Measurements from ENCODE around the gene ZRANB2.

The ZRANB2 gene

DNA sequence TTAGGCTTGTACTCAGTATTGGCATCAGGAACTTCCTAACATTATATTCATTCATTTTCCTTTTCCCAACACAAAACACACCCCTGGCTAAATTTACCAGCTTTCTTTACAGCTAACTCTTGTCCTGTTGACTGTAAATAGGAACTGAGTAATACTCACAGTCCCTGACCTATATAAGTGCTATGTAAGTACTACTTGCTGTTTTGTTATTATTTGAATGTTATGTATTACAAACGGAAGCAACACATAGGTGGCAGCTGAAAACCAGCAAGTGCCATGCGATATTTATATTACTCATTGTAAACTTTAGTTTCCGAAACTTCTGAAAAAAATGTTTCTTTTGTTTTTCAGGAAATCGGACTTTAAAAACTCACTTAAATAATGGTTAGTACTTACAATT is 54.7 kb downstream of the ZRANB2 start:
- DNase-seq (ENCODE audit: low spot score), result no peak
- in situ Hi-C loops (cut with MboI; ENCODE audit: low sequenced_read_pairs, unreplicated experiment), result loop anchor here (25.0 kb wide), 1 partner anchor 339 kb away; no protein-coding TSS in a partner anchor
- TF ChIP-seq, protein P1, sequence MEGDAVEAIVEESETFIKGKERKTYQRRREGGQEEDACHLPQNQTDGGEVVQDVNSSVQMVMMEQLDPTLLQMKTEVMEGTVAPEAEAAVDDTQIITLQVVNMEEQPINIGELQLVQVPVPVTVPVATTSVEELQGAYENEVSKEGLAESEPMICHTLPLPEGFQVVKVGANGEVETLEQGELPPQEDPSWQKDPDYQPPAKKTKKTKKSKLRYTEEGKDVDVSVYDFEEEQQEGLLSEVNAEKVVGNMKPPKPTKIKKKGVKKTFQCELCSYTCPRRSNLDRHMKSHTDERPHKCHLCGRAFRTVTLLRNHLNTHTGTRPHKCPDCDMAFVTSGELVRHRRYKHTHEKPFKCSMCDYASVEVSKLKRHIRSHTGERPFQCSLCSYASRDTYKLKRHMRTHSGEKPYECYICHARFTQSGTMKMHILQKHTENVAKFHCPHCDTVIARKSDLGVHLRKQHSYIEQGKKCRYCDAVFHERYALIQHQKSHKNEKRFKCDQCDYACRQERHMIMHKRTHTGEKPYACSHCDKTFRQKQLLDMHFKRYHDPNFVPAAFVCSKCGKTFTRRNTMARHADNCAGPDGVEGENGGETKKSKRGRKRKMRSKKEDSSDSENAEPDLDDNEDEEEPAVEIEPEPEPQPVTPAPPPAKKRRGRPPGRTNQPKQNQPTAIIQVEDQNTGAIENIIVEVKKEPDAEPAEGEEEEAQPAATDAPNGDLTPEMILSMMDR (IDR thresholded peaks at IDR 0.05; ENCODE audit: borderline replicate concordance, control extremely low read depth, extremely low read depth, insufficient read depth, missing control alignments), result no peak

DNA sequence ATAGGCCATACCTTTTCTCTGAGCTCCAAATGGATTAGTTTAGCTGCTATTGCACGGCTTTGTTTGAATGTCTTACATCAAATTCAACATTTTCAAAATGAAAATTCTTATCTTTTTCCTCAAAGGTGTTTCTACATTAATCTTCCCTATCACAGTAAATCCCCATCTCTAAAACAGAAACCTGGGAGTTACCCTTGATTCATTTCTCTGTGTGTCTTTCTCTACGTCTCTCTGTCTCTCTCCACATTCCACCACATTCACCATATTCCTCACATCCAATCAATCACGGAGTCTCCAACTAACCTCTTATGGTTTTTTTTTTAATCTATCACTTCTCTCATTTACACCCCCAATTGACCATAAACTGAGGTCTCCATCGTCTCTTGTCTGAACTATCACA is 57.3 kb downstream of the ZRANB2 start:
- in situ Hi-C loops (cut with MboI; ENCODE audit: low sequenced_read_pairs, unreplicated experiment), result no loop called here
- TF ChIP-seq, protein P1 (IDR thresholded peaks at IDR 0.05; ENCODE audit: borderline replicate concordance, control extremely low read depth, extremely low read depth, insufficient read depth, missing control alignments), result no peak
- no peak for DNase-seq (ENCODE audit: low spot score)

DNA sequence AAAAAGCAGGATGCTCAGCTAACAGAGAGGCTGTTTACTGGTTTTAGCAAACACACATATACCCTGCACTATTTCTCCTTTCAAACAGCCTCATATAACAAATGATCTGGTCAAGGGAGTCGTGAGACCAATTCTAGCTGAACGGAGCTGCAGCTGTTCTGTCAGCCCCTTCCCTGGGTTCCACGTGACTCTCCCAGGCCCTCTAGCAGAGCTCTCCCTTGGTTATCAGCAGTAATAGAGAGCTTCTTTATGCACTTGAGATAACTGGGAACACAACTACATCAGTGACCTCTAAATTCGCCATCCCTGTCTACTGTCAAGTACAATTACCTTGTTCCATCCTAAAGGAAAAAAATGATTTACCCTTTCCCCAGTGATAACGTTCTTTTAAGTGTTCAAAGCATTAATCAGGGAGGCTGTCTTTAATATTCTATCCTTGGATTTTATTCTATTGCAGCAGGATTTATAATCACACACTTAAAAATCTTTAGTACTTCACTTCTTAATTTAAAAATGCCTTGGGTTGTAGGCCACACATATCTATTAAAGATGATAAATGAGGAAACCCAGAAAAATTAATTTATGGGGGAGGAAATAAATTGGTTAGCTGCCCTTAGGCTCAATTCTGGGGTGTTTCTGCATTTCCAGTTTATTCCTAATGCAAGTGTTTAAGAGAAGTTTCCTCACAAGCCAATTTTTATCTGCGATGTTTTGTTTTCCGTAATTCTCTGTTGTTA is 61.4 kb downstream of the ZRANB2 start:
- no peak for DNase-seq (ENCODE audit: low spot score)
- TF ChIP-seq, protein P1 (IDR thresholded peaks at IDR 0.05; ENCODE audit: borderline replicate concordance, control extremely low read depth, extremely low read depth, insufficient read depth, missing control alignments), result no peak
- in situ Hi-C loops (cut with MboI; ENCODE audit: low sequenced_read_pairs, unreplicated experiment), result no loop called here

DNA sequence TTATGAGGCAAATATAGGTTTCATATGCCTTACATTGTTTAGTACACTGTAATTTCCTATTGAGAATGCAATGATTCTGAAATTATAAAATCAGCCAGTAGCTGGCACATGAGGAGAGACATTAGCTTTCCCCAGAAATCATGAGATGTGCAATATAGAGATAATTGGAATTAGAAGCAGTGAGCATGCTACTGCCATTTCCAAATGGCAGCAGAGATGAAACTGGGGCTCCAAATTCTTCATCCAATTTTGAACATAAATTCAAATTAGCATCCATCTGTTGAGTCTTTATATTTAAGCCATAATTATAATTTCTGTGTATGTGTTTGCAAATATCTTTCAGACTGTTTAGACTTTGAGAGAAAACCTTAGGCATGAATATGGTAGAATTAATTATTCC is 62.0 kb downstream of the ZRANB2 start:
- in situ Hi-C loops (cut with MboI; ENCODE audit: low sequenced_read_pairs, unreplicated experiment), result no loop called here
- TF ChIP-seq, protein P1 (IDR thresholded peaks at IDR 0.05; ENCODE audit: borderline replicate concordance, control extremely low read depth, extremely low read depth, insufficient read depth, missing control alignments), result no peak
- DNase-seq (ENCODE audit: low spot score), result no peak

DNA sequence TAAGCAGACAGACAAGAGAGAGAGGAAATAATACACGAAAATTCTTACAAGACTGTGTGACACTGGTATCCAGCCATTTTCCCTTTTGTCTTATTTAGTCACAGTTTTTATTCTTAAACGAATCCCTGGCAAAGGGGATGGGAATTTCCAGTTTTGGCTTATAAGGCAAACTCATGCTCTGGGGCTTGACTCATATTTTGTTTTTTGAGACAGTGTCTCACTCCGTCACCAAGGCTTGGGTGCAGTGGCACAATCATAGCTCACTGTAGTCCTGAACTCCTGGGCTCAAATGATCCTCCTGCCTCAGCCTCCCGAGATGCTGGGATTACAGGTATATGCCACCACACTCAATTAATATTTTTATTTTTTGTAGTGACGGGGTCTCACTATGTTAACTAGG is 65.1 kb downstream of the ZRANB2 start:
- in situ Hi-C loops (cut with MboI; ENCODE audit: low sequenced_read_pairs, unreplicated experiment), result no loop called here
- TF ChIP-seq, protein P1 (IDR thresholded peaks at IDR 0.05; ENCODE audit: borderline replicate concordance, control extremely low read depth, extremely low read depth, insufficient read depth, missing control alignments), result no peak
- no peak for DNase-seq (ENCODE audit: low spot score)

DNA sequence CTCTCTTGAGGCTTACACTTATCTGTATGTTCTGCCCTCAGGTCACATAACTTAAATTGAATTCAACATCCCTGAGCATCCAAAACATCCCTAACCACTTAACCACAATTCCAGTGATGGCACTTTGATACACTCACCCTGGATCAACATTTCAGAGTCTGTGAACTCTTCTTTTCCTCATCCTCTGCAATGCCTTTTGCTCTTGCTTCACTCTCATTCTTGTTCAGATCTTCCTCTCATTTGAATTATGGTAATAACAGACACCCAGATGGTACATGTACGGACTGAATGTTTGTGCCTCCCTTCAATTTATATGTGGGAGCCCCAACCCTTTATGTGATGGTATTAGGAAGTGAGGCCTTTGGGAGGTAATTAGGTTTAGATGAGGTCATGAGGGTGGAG is 66.7 kb downstream of the ZRANB2 start:
- no peak for DNase-seq (ENCODE audit: low spot score)
- TF ChIP-seq, protein P1 (IDR thresholded peaks at IDR 0.05; ENCODE audit: borderline replicate concordance, control extremely low read depth, extremely low read depth, insufficient read depth, missing control alignments), result no peak
- in situ Hi-C loops (cut with MboI; ENCODE audit: low sequenced_read_pairs, unreplicated experiment), result no loop called here
